ENCODE data around the gene PDYN. TPM values are rescaled to one million over a fixed set of nuclear protein-coding genes. Genes with fewer than 3 reads are reported as not detected.
A peak's percentile ranks its signal among the peaks of the same experiment; 100 is the strongest.
"Not testable (repeated sequence)": the region's sequence is repeated elsewhere in the genome, so short reads cannot be mapped to it uniquely, and the experiment has no call there.

Gene PDYN
- total RNA-seq, 1 donor from 2014 or later = 0.30 TPM

GRCh38 chr20:2037296-2037914 is 43.5 kb upstream of the PDYN start:
- Mint-ChIP-seq H3K27me3 (ENCODE audit: insufficient read depth, low read depth) (no peaks in the 10 kb centered on the region), H3K9me3 (no peaks in the 10 kb centered on the region), H3K4me3 (no peak overlapping the region), H3K4me1 (peaks cover under 1% of the 10 kb centered on the region), H3K27ac (no peak overlapping the region), H3K36me3 (no peaks in the 10 kb centered on the region)
- H3K4me3 ChIP-seq = no peak overlapping the region
- H4K20me1 ChIP-seq (ENCODE audit: low read depth) = no peaks in the 10 kb centered on the region
- DNase-seq (ENCODE audit: low spot score) = no peak
- H3K27ac ChIP-seq = no peak overlapping the region
- no peak overlapping the region for H3K9ac ChIP-seq
- H3K9me3 ChIP-seq (ENCODE audit: low read depth) = no peaks in the 10 kb centered on the region
- H3K36me3 ChIP-seq = no peaks in the 10 kb centered on the region
- H3K4me1 ChIP-seq = no peaks in the 10 kb centered on the region
- peaks cover 3% of the 10 kb centered on the region for H3K27me3 ChIP-seq
- H2AFZ ChIP-seq (replicated peaks) = no peak overlapping the region
- TF ChIP-seq EZH2phosphoT487 (IDR thresholded peaks at IDR 0.05) = no peak
- no peak for TF ChIP-seq EZH2 (IDR thresholded peaks at IDR 0.05)
- TF ChIP-seq CTCF (IDR thresholded peaks at IDR 0.05) = no peak
- H3F3A ChIP-seq (ENCODE audit: low read depth) = no peaks in the 10 kb centered on the region
- no peak overlapping the region for H3K4me2 ChIP-seq
- H3K79me2 ChIP-seq (ENCODE audit: low read depth) = no peaks in the 10 kb centered on the region

DNA sequence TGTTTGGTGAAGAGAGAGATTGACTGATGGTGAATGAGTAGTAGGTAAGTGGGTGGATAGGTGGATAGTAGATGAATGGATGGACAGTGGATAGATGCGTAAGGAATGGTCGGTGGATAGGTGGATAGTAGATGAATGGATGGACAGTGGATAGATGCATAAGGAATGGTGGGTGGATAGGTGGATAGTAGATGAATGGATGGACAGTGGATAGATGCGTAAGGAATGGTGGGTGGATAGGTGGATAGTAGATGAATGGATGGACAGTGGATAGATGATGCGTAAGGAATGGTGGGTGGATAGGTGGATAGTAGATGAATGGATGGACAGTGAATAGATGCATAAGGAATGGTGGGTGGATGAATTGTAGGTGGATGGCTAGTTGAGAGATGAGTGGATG is 42.5 kb upstream of the PDYN start:
- not testable (repeated sequence) for DNase-seq (ENCODE audit: low spot score); H3K36me3 ChIP-seq; H3K4me1 ChIP-seq; H4K20me1 ChIP-seq (ENCODE audit: low read depth); H3K4me3 Mint-ChIP-seq; H3K27ac ChIP-seq; H3K4me3 ChIP-seq; H2AFZ ChIP-seq (replicated peaks); H3K4me1 Mint-ChIP-seq; H3K27ac Mint-ChIP-seq; H3K27me3 ChIP-seq; H3K9me3 Mint-ChIP-seq; H3K27me3 Mint-ChIP-seq (ENCODE audit: insufficient read depth, low read depth); H3K4me2 ChIP-seq; H3K36me3 Mint-ChIP-seq; H3F3A ChIP-seq (ENCODE audit: low read depth); H3K79me2 ChIP-seq (ENCODE audit: low read depth); H3K9ac ChIP-seq; H3K9me3 ChIP-seq (ENCODE audit: low read depth)

- Histone ChIP-seq H3K4me2 (no peak overlapping the region), H3K79me2 (ENCODE audit: low read depth) (no peaks in the 10 kb centered on the region), H3K4me1 (no peaks in the 10 kb centered on the region), H3K9ac (no peak overlapping the region), H3K9me3 (ENCODE audit: low read depth) (no peaks in the 10 kb centered on the region), H3K27ac (no peak overlapping the region), H3K27me3 (peaks cover 3% of the 10 kb centered on the region), H2AFZ (replicated peaks) (no peak overlapping the region), H3K36me3 (no peaks in the 10 kb centered on the region), H4K20me1 (ENCODE audit: low read depth) (no peaks in the 10 kb centered on the region), H3F3A (ENCODE audit: low read depth) (no peaks in the 10 kb centered on the region), H3K4me3 (no peak overlapping the region)
- no peaks in the 10 kb centered on the region for H3K36me3 Mint-ChIP-seq
- no peaks in the 10 kb centered on the region for H3K9me3 Mint-ChIP-seq
- DNase-seq (ENCODE audit: low spot score) = peak; percentile 37
- no peaks in the 10 kb centered on the region for H3K27me3 Mint-ChIP-seq (ENCODE audit: insufficient read depth, low read depth)
- no peak overlapping the region for H3K4me3 Mint-ChIP-seq
- no peak overlapping the region for H3K27ac Mint-ChIP-seq
- no peak for TF ChIP-seq CTCF (IDR thresholded peaks at IDR 0.05)
- no peak for TF ChIP-seq EZH2 (IDR thresholded peaks at IDR 0.05)
- TF ChIP-seq EZH2phosphoT487 (IDR thresholded peaks at IDR 0.05) = no peak
- peaks cover 9% of the 10 kb centered on the region for H3K4me1 Mint-ChIP-seq
Observed at GRCh38 chr20:2032168-2032567, 38.3 kb upstream of the PDYN start.

DNA sequence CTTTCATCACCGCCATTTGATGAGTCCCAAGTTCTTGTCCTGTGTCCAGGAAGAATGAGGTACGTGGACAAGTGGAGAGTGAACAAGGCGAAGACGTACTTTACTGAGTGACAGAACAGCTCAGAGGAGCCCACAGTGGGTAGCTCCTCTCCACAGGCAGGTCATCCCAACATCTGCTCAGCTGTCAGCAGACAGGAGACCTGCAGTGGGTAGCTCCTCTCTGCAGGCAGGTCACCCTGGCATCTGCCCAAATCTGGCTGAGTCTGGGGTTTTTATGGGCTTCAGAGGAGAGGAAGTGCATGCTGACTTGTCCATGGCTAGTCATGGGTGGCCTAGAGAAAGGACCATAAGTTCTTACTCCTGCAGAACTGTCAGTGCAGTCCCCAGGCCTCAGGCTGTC is 32.7 kb upstream of the PDYN start:
- peaks cover 8% of the 10 kb centered on the region for H3K27me3 Mint-ChIP-seq (ENCODE audit: insufficient read depth, low read depth)
- no peak for TF ChIP-seq CTCF (IDR thresholded peaks at IDR 0.05)
- no peak for TF ChIP-seq EZH2phosphoT487 (IDR thresholded peaks at IDR 0.05)
- no peak for TF ChIP-seq EZH2 (IDR thresholded peaks at IDR 0.05)
- H3K27ac ChIP-seq = no peak overlapping the region

More for the DNA sequence above, 32.7 kb upstream of the PDYN start:
- Mint-ChIP-seq H3K4me3 (no peak overlapping the region), H3K4me1 (peaks cover 3% of the 10 kb centered on the region), H3K36me3 (no peaks in the 10 kb centered on the region), H3K27ac (no peak overlapping the region), H3K9me3 (no peaks in the 10 kb centered on the region)
- Histone ChIP-seq H3K9ac (no peak overlapping the region), H3K36me3 (no peaks in the 10 kb centered on the region), H3K9me3 (ENCODE audit: low read depth) (no peaks in the 10 kb centered on the region), H3K79me2 (ENCODE audit: low read depth) (no peaks in the 10 kb centered on the region), H4K20me1 (ENCODE audit: low read depth) (no peaks in the 10 kb centered on the region), H3K4me1 (no peaks in the 10 kb centered on the region), H3K4me3 (no peak overlapping the region), H2AFZ (replicated peaks) (no peak overlapping the region), H3F3A (ENCODE audit: low read depth) (no peaks in the 10 kb centered on the region), H3K4me2 (no peak overlapping the region), H3K27me3 (peaks cover 20% of the 10 kb centered on the region)
- DNase-seq (ENCODE audit: low spot score) = no peak
